K562 (cell line): ENCODE measurements around the gene CRB2. TPM values are rescaled to one million over a fixed set of nuclear protein-coding genes. Genes with fewer than 3 reads are reported as not detected.

Source experiments
- ASH1L ChIP-seq: fragments of 450-650 bp; IDR thresholded peaks from 2 replicates; pipeline ENCODE4 v1.6.1; 2018; ENCODE audit warnings: borderline replicate concordance, mild to moderate bottlenecking, low read depth; ENCODE audit not compliant: partially characterized antibody
- C11orf30 ChIP-seq: fragments of 450-650 bp; IDR thresholded peaks from 2 replicates; pipeline ENCODE4 v1.6.1; 2016; ENCODE audit warnings: low read depth, mild to moderate bottlenecking
- CEBPG ChIP-seq, 3 experiments: fragments of 200-800 bp in 1 of 3; sonication (Bioruptor generic) in 1 of 3; sonication (generic) in 1 of 3; formaldehyde crosslinking in 1 of 3; IDR thresholded peaks in 2 of 3; conservative IDR thresholded peaks in 1 of 3; 2 replicates each; pipeline versions ENCODE4 v1.6.1 to v1.8.0; 2016 to 2022; ENCODE audit warnings: missing compliant biosample characterization in 2 of 3, missing genetic modification characterization in 2 of 3, mild to moderate bottlenecking in 1 of 3, missing genetic modification reagents in 1 of 3
- CREM ChIP-seq: IDR thresholded peaks from 2 replicates; pipeline ENCODE4 v1.6.1; 2014; ENCODE audit warnings: antibody characterized with exemption, low read depth
- EP400 ChIP-seq: fragments of 450-650 bp; IDR thresholded peaks from 2 replicates; pipeline ENCODE4 v1.6.1; 2017; ENCODE audit warnings: antibody characterized with exemption, mild to moderate bottlenecking, moderate library complexity
- EZH2 ChIP-seq: IDR thresholded peaks from 2 replicates; pipeline ENCODE4 v1.6.1; 2012; ENCODE audit warnings: low read depth, mild to moderate bottlenecking, inconsistent platforms, low read length, borderline replicate concordance
- FOXA3 ChIP-seq, 2 experiments: fragments of 450-650 bp in 1 of 2; sonication (generic) in 1 of 2; formaldehyde crosslinking; IDR thresholded peaks in 1 of 2; conservative IDR thresholded peaks in 1 of 2; 2 replicates each; pipeline versions ENCODE4 v1.4.0 to v1.8.0; 2020 to 2022; ENCODE audit warnings: mild to moderate bottlenecking in 2 of 2, missing genetic modification reagents in 1 of 2
- FOXK2 ChIP-seq, 2 experiments: fragments of 450-650 bp; IDR thresholded peaks in 1 of 2; conservative IDR thresholded peaks in 1 of 2; 2 replicates each; pipeline ENCODE4 v1.6.1; 2016; ENCODE audit warnings: low read depth in 2 of 2, mild to moderate bottlenecking in 1 of 2
- GABPB2 ChIP-seq: fragments of 250-450 bp; sonication (Bioruptor Pico); conservative IDR thresholded peaks from 2 replicates; pipeline ENCODE4 v1.5.1; 2021; ENCODE audit warnings: mild to moderate bottlenecking
- JUN ChIP-seq, 2 experiments: sonication (generic) in 1 of 2; formaldehyde crosslinking in 1 of 2; IDR thresholded peaks; 2 replicates each; pipeline versions ENCODE4 v1.6.1 to v1.8.0; 2012 to 2022; ENCODE audit warnings: borderline replicate concordance in 2 of 2, mild to moderate bottlenecking in 2 of 2, improper control_type of control experiment in 1 of 2, low read depth in 1 of 2, low read length in 1 of 2, missing genetic modification reagents in 1 of 2
- KAT2B ChIP-seq: IDR thresholded peaks from one replicate; pipeline ENCODE4 v1.6.1; 2012; ENCODE audit warnings: low read depth, mild to moderate bottlenecking, control low read depth, inconsistent platforms, low read length, moderate library complexity
- L3MBTL2 ChIP-seq: fragments of 450-650 bp; IDR thresholded peaks from 2 replicates; pipeline ENCODE4 v1.6.1; 2016; ENCODE audit warnings: mild to moderate bottlenecking, moderate library complexity
- NCOR1 ChIP-seq: fragments of 450-650 bp; IDR thresholded peaks from 2 replicates; pipeline ENCODE4 v1.6.1; 2016; ENCODE audit warnings: mild to moderate bottlenecking, moderate library complexity
- NEUROD1 ChIP-seq: fragments of 150-350 bp; IDR thresholded peaks from 2 replicates; pipeline ENCODE4 v1.6.1; 2014; ENCODE audit warnings: borderline replicate concordance, low read length, low read depth; ENCODE audit not compliant: partially characterized antibody
- PML ChIP-seq: IDR thresholded peaks from 2 replicates; pipeline ENCODE4 v1.6.1; 2012; ENCODE audit warnings: low read length, inconsistent platforms
- PYGO2 ChIP-seq: fragments of 450-650 bp; IDR thresholded peaks from 2 replicates; pipeline ENCODE4 v1.6.1; 2016; ENCODE audit warnings: mild to moderate bottlenecking, missing genetic modification characterization, moderate library complexity, missing compliant biosample characterization
- RAD21 ChIP-seq, 2 experiments: fragments of 250-450 bp in 1 of 2; fragments of 450-650 bp in 1 of 2; sonication (Bioruptor Pico) in 1 of 2; formaldehyde crosslinking in 1 of 2; IDR thresholded peaks in 1 of 2; conservative IDR thresholded peaks in 1 of 2; 2 replicates each; pipeline versions ENCODE4 v1.4.0 to v1.8.0; 2020 to 2022; ENCODE audit warnings: mild to moderate bottlenecking in 2 of 2, moderate library complexity in 1 of 2
- RBM17 ChIP-seq: fragments of 200-400 bp; formaldehyde crosslinking; IDR thresholded peaks from 2 replicates; pipeline ENCODE4 v1.6.1; 2017; ENCODE audit warnings: low read depth, mild to moderate bottlenecking, low read length, borderline replicate concordance
- SETDB1 ChIP-seq: IDR thresholded peaks from one replicate; pipeline ENCODE4 v1.6.1; 2012; ENCODE audit warnings: low read length, control low read depth, inconsistent platforms
- TCF3 ChIP-seq: sonication (generic); formaldehyde crosslinking; IDR thresholded peaks from 2 replicates; pipeline ENCODE4 v1.4.0; 2020; ENCODE audit warnings: mild to moderate bottlenecking, missing genetic modification reagents
- VEZF1 ChIP-seq: fragments of 200-800 bp; sonication (Bioruptor generic); IDR thresholded peaks from 2 replicates; pipeline ENCODE4 v1.6.1; 2017; ENCODE audit warnings: missing genetic modification characterization, missing compliant biosample characterization
- ZC3H11A ChIP-seq: IDR thresholded peaks from 2 replicates; pipeline ENCODE4 v1.6.1; 2012; ENCODE audit warnings: low read depth, low read length, improper control_type of control experiment
- ZFX ChIP-seq: sonication (generic); formaldehyde crosslinking; IDR thresholded peaks from 2 replicates; pipeline ENCODE4 v1.8.0; 2022; ENCODE audit warnings: mild to moderate bottlenecking, missing genetic modification reagents, moderate library complexity
- ZNF143 ChIP-seq: sonication (generic); formaldehyde crosslinking; IDR thresholded peaks from 2 replicates; pipeline ENCODE4 v1.9.0; 2022; ENCODE audit warnings: mild to moderate bottlenecking, missing genetic modification reagents
- ZNF655 ChIP-seq: fragments of 250-450 bp; sonication (Bioruptor Pico); IDR thresholded peaks from 2 replicates; pipeline ENCODE4 v1.5.0; 2021
- ZNF77 ChIP-seq: fragments of 250-450 bp; sonication (Bioruptor Pico); IDR thresholded peaks from 2 replicates; pipeline ENCODE4 v1.5.0; 2020
- polyA plus RNA-seq, 8 experiments: library from polyadenylated mRNA; depleted of rRNA in 4 of 8; stranded (reverse) in 5 of 8; unstranded in 3 of 8; fragments of >200 nt; fragmentation: Nextera tagmentation in 2 of 8; fragmentation: Illumina TruSeq in 1 of 8; extraction: Ambion mirVana in 2 of 8; extraction: Trizol in 1 of 8; gene quantifications; 2 replicates each; pipeline versions ENCODE4 v1.2.1 to v1.2.3, GENCODE V29; 2011 to 2014; ENCODE audit warnings: inconsistent platforms in 1 of 8, missing spikeins in 1 of 8
- total RNA-seq, 7 experiments: library from RNA; depleted of rRNA in 6 of 7; stranded (reverse); fragments of >200 nt in 6 of 7; fragmentation: Illumina TruSeq in 2 of 7; extraction: Trizol in 2 of 7; gene quantifications; 2 replicates each; pipeline versions ENCODE4 v1.2.1 to v1.2.3, GENCODE V29; 2011 to 2021; ENCODE audit warnings: low replicate concordance in 1 of 7

Gene CRB2
- total and polyA plus RNA-seq, 9 of the 15 experiments (the other 6 are each of a cell fraction or from before 2014, with no cell fraction given): 0.13 to 1.2 (median 0.25) TPM; not detected in 2

DNA sequence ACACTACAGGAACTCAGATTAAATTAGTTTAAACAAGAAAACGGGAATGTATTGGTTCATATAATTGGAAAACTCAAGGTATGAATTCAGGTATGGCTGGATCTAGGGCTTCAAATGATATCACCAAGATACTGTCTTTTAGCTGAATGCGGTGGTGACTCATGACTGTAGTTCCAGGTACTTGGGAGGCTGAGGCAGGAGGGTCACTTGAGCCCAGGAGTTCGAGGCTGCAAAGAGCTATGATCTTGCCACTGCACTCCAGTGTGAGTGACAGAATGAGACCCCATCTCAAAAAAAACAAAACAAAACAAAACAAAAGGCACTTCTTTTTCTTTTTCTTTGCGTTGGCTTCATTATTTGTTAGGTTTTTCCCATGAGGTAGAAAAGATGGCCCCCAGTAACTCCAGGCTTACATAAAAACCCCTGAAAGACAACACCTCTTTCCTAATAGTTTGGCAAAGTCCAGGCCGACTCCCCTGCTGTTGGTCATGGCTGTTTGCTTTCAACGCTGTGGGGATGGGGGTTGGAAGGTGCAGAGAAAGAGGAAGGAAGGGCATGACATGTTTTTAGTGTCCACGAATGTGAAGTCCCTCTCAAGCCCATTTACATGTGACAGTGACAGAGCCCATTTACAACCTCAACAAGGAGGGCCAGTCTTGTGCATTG, 39.8 kb upstream of the CRB2 start (continued):
- TF ChIP-seq RAD21 (CRISPR knock-in tag; conservative IDR thresholded peaks at IDR 0.05 in 1 of 2, IDR thresholded peaks at IDR 0.05 in 1 of 2) (no peak), ASH1L (no peak), EP400 (no peak), ZNF143 (CRISPR knock-in tag) (no peak), GABPB2 (no peak), ZFX (no peak), NEUROD1 (no peak), L3MBTL2 (peak; percentile 57; the same call in 1 of the 2 replicates), CEBPG (CRISPR knock-in tag; IDR thresholded peaks at IDR 0.05) (no peak), CEBPG (tag; conservative IDR thresholded peaks at IDR 0.05 in 1 of 2, IDR thresholded peaks at IDR 0.05 in 1 of 2) (no peak), FOXA3 (CRISPR knock-in tag; conservative IDR thresholded peaks at IDR 0.05 in 1 of 2, IDR thresholded peaks at IDR 0.05 in 1 of 2) (no peak), ZNF655 (no peak), FOXK2 (conservative IDR thresholded peaks at IDR 0.05 in 1 of 2, IDR thresholded peaks at IDR 0.05 in 1 of 2; ENCODE audit: low read depth in 2 of 2) (peak in 1 of 2 experiments; percentile 40; a peak in 1 of 4 replicates), SETDB1 (no peak), PML (no peak), JUN (IDR thresholded peaks at IDR 0.05; ENCODE audit: borderline replicate concordance, low read depth, low read length) (peak; percentile 50; the same call in 1 of the 2 replicates), JUN (CRISPR knock-in tag; IDR thresholded peaks at IDR 0.05; ENCODE audit: borderline replicate concordance) (no peak), VEZF1 (CRISPR knock-in tag) (no peak; the same call in 1 of the 2 replicates), EZH2 (no peak), KAT2B (no peak), RBM17 (no peak), TCF3 (CRISPR knock-in tag) (no peak), ZNF77 (CRISPR knock-in tag) (no peak), NCOR1 (no peak), C11orf30 (no peak), CREM (peak; percentile 23; the same call in 1 of the 2 replicates), PYGO2 (tag) (no peak), ZC3H11A (no peak)
